Iris pigment epithelial cell (primary cell): Measurements from ENCODE around the gene NECTIN1.
A peak's percentile ranks its signal among the peaks of the same experiment; 100 is the strongest.

ENCODE experiments used
- DNase-seq: peaks from one replicate; pipeline ENCODE4 v3.0.0-alpha.2; 2011; ENCODE audit warnings: low read depth

The NECTIN1 gene

DNA sequence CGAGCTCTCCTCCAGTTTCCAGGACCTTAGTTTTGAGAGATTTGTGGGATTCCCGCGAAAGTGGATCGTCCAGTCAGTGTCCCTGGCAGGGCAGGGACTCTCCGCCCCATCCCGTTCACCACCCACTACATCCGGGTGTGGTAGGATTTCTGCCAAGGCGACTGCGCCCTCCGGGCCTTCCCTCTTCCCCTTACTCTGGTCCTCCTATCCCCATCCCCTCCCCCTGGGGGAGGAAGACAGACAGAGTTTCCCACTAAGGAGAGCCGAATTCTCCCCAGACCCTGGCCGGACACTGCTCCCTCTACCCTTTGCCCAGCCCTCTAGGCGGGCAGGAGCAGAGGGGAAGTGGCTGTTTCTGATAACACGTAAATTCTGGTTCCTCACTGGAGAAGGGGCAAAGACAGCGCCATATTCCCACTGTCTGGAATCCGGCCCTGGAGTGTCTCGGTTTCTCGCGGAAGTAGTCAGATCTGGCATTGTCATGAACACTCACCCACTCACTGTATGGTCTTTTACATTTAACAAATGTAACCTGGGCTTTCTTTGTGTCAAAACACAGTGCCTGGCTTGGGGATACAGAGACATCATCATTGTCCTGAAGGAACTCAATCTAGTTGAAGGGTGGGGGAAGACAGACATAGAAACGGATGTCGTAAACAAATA lies 1.1 kb upstream of the NECTIN1 start:
- DNase-seq = peak; percentile 57

DNA sequence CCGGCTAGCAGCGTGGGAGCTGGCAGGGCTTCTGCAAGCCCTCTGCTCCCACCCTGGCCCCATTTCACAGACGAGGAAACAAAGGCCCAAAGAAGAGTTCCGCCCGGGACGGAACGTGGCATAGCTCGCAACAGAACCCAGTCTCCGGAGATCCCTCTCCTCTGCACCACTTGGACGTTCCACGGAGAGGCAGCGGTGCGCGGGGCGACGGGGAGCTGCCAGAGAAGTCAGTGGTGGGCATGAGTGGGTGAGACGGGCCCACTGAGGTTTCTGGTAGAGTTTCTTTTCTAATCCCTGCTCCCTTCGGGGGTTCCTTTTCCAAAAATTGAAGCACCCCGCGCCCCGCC lies 554 bp upstream of the NECTIN1 start:
- no peak for DNase-seq

- DNase-seq = no peak
Observed at GRCh38 chr11:119728211-119728626, 781 bp downstream of the NECTIN1 start.

DNA sequence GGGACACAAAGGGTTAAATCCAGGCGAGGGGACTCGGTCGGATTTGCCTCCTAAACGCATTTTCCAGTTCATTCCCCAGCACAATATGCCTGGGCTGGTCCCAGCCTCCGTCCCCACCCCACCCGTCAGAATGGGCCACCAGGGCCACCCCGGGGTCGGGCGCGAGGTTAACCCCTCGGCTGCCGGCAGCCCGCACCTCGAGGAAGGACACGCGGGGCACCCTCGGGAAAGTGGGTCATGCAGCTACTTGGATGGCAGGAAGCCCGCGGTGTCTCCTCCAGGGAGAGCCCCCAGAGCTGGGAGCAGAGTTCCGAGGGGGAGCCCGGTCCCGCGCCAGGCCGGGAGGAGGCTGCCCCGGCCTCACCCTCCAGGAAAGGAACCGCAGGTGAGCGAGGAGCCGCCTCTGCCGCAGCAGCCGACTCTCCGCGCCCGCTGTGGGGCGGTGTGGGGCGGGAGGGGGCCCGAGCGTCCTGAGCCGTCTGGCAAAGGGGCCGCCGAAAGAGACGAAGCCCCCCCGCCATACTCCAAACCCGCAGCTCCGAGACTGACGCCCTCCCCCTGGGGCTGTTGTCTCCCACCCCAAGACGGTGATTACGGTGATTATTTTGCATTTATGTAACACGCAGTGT lies 1.4 kb downstream of the NECTIN1 start:
- DNase-seq = no peak

- DNase-seq = no peak
Observed at GRCh38 chr11:119726585-119727522, 2.1 kb downstream of the NECTIN1 start.

DNA sequence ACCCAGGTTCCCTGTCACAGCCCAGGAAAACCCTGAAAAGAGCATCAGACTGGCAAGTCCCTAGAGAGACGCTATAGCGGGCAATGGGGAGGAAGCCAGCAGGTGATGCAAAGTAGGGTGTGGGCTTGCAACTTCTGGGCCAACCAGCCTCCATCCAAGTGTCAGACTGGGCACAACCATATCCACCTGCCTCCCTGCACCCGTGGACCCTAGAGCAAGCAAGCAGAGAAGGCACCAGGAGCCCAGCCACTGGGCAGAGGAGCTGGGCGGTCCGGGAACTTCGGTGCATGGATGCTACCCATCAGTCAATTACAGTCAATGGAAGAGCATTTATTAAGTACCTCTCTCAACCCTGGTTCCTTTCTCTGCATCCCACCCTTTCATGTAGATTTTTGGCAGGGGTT lies 2.8 kb downstream of the NECTIN1 start:
- no peak for DNase-seq

DNA sequence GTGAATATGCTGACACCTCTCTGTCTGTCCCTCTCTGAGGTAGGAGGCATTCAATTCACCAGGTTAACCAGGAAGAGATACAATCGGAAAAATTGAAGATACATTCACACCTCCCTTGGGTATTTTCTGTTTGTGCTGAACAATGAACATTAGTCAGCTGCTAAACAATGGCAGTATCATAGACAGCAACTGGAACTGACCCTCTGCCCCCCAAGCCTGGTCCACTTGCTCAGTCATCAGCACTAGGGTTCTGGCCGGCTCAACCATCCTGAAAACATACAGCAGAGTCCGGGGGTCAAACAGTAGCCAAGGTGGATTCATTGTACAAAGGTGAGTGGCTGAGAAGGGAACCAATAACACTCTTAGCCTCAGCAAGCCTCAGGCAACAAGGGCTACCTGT lies 4.0 kb downstream of the NECTIN1 start:
- no peak for DNase-seq

GRCh38 chr11:119723952-119724325 lies 5.1 kb downstream of the NECTIN1 start:
- no peak for DNase-seq

- DNase-seq = no peak
Observed at GRCh38 chr11:119723243-119723951, 5.6 kb downstream of the NECTIN1 start.

DNA sequence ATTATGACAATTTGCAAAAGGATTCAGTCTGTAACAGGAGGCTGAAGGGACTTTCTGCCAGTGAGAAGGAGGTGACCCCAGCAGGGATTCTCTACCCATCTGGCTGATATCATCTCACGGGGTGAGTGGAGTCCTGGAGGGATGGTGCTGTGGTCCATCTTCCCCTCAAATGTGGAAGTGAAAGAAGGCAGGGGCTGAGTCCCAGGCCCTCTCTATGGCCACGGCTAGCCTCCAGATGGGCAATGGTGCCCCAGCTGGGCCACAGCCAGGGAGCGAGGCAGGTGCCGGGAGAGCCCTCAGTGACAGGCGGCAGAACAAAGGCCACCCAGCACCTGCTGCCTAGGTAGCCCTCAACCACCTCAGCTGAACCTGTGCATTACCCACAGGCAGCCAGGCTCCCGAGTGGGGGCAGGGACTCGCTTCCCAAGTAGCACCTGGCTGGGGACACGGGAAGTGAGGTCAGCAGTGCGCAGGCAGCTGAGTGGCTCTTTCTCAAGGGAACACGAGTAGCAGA lies 6.7 kb downstream of the NECTIN1 start:
- DNase-seq = no peak

DNA sequence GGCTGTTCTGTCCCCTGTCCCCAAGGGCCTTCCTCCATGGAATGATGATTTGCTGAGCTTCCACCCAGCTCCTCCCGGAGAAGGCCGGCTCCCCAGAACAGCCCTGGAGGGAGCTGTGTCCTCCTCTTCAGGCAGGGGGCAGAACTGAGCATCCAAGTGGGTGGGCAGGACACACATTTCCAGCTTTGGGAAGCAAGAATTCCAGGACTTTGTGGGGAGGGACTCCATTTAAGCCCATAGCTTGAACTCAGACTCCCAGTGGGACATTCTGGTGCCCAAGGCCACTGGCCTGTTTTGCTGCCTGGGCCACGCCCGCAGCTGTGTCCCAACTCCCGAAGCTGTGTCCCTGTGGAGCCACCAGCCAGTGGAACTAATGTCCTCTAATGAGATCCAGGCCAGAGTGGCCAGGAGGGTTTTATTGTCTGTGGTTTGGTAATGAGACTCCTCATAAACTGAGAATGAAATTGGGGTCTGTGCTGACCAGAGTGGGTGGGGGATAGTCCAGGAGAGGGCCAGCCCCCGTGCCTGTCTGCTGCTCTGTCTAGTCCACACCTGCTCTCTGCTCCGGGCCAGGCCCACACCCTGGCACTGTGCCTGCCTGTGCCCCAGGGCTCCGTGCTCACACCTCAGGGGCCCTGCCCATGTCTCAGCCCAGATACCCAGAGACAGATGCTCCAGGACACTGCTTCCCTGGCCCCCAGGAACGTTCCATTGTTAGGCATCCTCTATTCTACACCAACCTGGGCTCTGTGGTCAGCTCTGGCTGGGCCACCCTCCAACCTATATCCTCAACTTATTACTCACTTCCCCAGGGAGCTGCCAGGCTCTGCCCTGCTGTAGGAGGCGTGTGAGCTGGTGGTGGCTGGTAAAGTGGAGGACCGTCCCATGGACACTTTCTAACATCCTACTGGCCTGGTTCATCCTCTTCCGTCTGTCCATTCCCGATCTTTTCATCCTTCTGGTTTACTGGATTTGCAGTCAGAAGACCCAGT lies 7.6 kb downstream of the NECTIN1 start:
- DNase-seq = no peak

DNA sequence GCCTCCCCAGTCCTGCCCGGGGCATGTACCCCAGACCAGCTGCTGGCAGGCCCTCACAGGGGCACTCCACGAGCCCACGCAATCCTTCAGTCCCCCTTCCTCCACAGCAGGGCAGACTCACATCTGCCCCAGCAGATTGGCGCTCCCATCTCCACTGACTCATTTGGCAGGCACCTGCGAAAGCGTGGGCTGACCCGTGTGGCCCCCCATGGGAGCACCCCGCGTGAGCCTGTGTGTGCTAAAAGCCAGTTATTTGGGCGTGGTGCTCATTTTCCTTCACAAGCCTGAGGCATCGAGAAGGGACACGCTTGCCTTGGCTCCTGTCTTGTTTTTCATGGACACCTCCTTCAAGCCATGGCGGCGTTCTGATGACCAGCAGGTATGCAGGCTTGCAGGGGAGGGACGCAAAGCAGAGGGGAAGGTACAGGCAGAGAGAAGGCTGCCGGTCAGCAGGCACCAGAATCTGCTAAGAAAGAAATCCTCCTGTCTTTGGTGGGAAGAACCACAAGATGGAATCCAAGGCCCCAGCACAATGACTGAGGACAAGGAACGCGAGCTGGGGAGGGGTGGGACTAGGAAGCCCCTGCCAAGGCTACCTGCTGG lies 8.6 kb downstream of the NECTIN1 start:
- no peak for DNase-seq

DNA sequence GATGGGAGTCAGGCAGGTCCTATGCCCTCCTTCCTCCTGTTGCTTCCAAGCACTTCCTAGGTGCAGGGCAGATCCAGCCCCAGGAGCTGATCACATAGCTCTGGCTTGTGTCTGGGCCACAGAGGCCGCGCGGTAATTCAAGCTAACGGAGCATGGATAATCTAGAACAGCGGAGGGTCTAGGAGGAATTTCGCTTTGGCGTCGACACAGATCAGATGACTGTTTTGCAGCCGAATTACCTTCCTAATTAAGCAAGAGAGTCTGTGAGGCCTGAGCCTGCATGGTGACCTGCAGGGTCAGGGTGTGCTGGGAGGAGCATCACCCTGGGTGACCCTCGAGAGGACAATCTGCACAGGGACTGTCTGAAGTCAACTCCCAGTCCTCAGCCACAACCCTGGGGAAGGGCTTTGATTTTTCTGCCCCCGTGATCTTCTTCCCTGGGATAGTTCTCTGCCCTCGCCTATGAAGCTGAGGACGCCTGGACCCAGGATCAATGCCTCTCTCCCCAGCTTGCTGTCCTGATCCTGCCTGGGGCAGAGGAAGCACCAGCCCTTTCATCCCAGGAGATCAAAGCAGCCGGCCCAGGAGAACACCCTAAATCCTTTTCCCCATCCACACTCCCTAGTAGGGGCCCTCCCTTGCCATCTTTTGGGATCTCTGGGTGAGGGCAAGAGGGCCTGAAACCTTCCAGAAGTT lies 11.0 kb downstream of the NECTIN1 start:
- DNase-seq = no peak

- no peak for DNase-seq
Observed at GRCh38 chr11:119716582-119717498, 12.2 kb downstream of the NECTIN1 start.

GRCh38 chr11:119714590-119714989 lies 14.4 kb downstream of the NECTIN1 start:
- DNase-seq = no peak

DNA sequence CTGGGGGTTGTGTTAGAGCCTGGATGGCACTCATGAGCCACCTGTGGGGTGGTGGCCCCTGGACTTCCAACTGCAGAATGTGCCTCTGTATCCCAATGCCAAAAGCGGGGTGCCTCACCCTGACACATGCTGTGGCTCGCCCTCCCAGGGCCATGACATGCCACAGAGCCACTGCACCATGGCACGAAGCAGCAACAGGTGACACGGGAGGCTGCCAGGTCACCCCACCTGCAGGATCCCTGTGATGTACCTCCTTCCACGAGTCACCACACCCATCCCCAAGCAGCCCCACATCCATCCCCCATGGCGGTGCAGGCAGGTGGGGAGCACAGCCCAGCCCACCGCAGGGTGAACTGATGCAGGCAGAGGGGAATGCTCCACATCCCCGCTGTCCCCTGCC lies 14.8 kb downstream of the NECTIN1 start:
- DNase-seq = no peak

- no peak for DNase-seq
Observed at GRCh38 chr11:119713359-119714040, 15.5 kb downstream of the NECTIN1 start.
